BLaER1 treated with 17β-estradiol and CSF1 and Interleukin-3, amounts not matched to agents 10 nM and 100 nM (cell line): ENCODE measurements around the gene OSBP2.
"Not testable (repeated sequence)": the region's sequence is repeated elsewhere in the genome, so short reads cannot be mapped to it uniquely, and the experiment has no call there.

Experiments used
- H3K27ac ChIP-seq, 11 experiments: shearing (Covaris generic); formaldehyde crosslinking; 2 replicates each; pipeline ENCODE4 v1.8.1; 2022
- H3K27me3 ChIP-seq, 11 experiments: shearing (Covaris generic); formaldehyde crosslinking; 2 replicates each; pipeline ENCODE4 v1.8.1; 2022
- H3K36me3 ChIP-seq, 11 experiments: shearing (Covaris generic); formaldehyde crosslinking; 2 replicates each; pipeline ENCODE4 v1.8.1; 2022
- H3K4me1 ChIP-seq, 10 experiments: shearing (Covaris generic); formaldehyde crosslinking; 2 replicates each; pipeline ENCODE4 v1.8.1; 2022
- H3K4me2 ChIP-seq, 11 experiments: shearing (Covaris generic); formaldehyde crosslinking; 2 replicates each; pipeline ENCODE4 v1.8.1; 2022
- H3K4me3 ChIP-seq, 10 experiments: shearing (Covaris generic); formaldehyde crosslinking; 2 replicates each; pipeline ENCODE4 v1.8.1; 2022
- H3K9ac ChIP-seq, 11 experiments: shearing (Covaris generic); formaldehyde crosslinking; 2 replicates each; pipeline ENCODE4 v1.8.1; 2022
- H3K9me3 ChIP-seq, 11 experiments: shearing (Covaris generic); formaldehyde crosslinking; replicated peaks in 1 of 11; 2 replicates each; pipeline ENCODE4 v1.8.1; 2022
- H4K20me1 ChIP-seq, 11 experiments: shearing (Covaris generic); formaldehyde crosslinking; 2 replicates each; pipeline ENCODE4 v1.8.1; 2022
- Cebpa-rat ChIP-seq, 11 experiments: shearing (Covaris generic); IDR thresholded peaks; 2 replicates each; pipeline ENCODE4 v1.8.1; 2022

The OSBP2 gene

DNA sequence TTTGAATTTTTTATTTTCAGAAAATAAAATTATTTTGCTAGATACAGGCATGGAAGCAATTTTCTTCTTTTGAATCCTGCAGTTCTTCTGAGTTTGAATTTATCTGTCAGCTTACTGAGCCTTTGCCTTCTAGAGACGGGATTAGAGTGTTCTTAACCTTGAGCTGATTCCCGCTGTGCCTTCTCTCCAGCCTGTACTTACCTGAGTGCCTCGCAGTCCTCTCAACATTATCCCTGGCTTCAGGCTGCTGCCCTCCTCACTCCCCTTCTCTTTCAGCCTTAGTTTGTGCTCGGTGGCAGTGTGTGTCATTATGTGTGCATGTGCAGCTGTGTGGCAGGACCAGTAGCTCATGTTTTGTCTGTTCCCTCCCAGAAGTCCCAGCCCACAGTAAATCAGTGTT, 24.3 kb downstream of the OSBP2 start:
- H3K4me3 ChIP-seq, result no peak overlapping the region
- no peaks in the 10 kb centered on the region for H3K36me3 ChIP-seq
- H3K27ac ChIP-seq, result peak overlapping the region in 1 of 11 experiments; percentile 11; a peak in 1 of 22 replicates
- no peaks in the 10 kb centered on the region for H4K20me1 ChIP-seq
- no peaks in the 10 kb centered on the region for H3K9me3 ChIP-seq
- TF ChIP-seq Cebpa-rat (IDR thresholded peaks at IDR 0.05), result no peak
- peaks cover 0 to 54% (median 9%) of the 10 kb centered on the region in 10 experiments; a peak in 11 of 20 replicates for H3K4me1 ChIP-seq
- no peak overlapping the region for H3K9ac ChIP-seq
- no peaks in the 10 kb centered on the region for H3K27me3 ChIP-seq
- peak overlapping the region in 2 of 11 experiments; percentile 58 to 63; a peak in 2 of 22 replicates for H3K4me2 ChIP-seq

DNA sequence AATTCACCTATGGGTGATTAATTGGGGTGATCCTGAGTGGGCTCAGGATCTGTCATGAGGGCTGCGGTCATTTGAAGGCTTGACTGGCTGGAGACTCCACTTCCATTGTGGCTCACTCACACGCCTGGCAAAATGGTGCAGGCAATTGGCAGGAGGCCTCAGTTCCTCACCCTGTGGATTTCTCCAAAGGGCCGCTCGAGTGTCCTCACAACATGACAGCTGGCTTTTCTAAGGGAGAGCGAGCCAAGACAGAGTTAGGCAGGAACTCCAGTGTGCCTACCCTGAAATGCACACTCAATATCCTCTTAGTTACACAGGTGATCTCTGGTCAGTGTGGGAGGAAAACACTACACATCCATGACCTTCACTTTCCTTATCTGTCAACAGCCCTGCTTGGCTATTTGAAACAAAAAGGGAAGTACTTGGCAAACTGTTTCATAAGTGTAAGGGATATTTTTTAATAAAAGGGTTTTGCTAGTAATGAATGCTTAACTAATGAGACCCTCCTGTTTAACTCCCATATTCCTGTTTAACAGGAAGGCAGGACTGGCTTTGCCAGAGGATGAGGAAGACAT, 25.7 kb downstream of the OSBP2 start:
- peak overlapping the region in 4 of 11 experiments; percentile 11 to 51 (median 42); a peak in 6 of 22 replicates for H3K4me2 ChIP-seq
- no peak overlapping the region for H3K4me3 ChIP-seq
- H3K27ac ChIP-seq, result peak overlapping the region in 1 of 11 experiments; percentile 48; a peak in 2 of 22 replicates
- TF ChIP-seq Cebpa-rat (IDR thresholded peaks at IDR 0.05), result no peak
- no peaks in the 10 kb centered on the region for H3K36me3 ChIP-seq
- no peaks in the 10 kb centered on the region for H3K27me3 ChIP-seq
- H3K4me1 ChIP-seq, result peaks cover 0 to 54% (median 9%) of the 10 kb centered on the region in 10 experiments; a peak in 11 of 20 replicates
- H3K9ac ChIP-seq, result no peak overlapping the region
- H3K9me3 ChIP-seq, result no peaks in the 10 kb centered on the region
- no peaks in the 10 kb centered on the region for H4K20me1 ChIP-seq

DNA sequence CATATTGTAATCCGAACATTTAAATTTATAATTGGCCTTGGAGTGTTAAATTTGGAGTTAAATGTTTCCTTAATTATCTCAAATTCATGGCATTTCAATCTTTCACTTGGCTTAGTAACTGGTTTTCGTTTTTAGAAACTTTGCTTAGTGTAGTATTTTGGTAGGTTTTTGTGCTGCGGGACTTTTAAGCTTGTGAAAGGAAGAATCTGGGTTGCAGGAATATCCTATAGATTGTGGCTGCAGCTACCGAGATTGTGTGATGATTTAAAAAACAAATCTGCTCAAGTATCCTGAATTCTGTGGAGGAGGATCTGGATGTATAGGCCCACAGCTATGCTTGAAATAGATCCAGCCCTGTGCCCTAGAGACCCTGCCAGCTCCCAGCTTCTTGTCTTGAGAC, 27.1 kb downstream of the OSBP2 start:
- Histone ChIP-seq H3K4me3 (no peak overlapping the region), H4K20me1 (no peaks in the 10 kb centered on the region), H3K9ac (no peak overlapping the region), H3K4me2 (no peak overlapping the region), H3K27me3 (no peaks in the 10 kb centered on the region), H3K9me3 (no peaks in the 10 kb centered on the region), H3K36me3 (no peaks in the 10 kb centered on the region), H3K27ac (no peak overlapping the region), H3K4me1 (peaks cover 0 to 47% (median 9%) of the 10 kb centered on the region in 10 experiments; a peak in 11 of 20 replicates)
- no peak for TF ChIP-seq Cebpa-rat (IDR thresholded peaks at IDR 0.05)

DNA sequence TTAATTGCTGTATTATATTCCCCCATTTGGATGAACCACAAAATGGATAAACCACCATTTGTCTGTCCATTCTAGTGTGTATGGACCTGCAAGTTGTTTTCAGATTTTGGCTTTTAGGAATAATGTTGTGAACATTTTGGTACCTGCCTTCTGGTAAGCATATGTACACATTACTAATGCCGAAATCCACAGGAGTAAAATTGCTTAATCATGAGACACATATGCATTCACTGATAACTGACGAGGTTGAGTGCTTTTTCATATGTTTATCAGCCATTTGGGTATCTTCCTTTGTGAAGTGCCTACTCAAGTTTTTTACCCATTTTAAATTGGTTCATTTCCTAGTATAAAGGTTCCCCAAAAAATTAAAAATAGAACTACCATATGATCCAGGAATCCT, 34.2 kb downstream of the OSBP2 start:
- H3K36me3 ChIP-seq, result no peaks in the 10 kb centered on the region
- H4K20me1 ChIP-seq, result no peaks in the 10 kb centered on the region
- no peak overlapping the region for H3K27ac ChIP-seq
- no peak overlapping the region for H3K4me3 ChIP-seq
- no peak overlapping the region for H3K4me2 ChIP-seq
- TF ChIP-seq Cebpa-rat (IDR thresholded peaks at IDR 0.05), result no peak
- no peaks in the 10 kb centered on the region for H3K9me3 ChIP-seq
- no peaks in the 10 kb centered on the region for H3K27me3 ChIP-seq
- peaks cover 0 to 41% (median 31%) of the 10 kb centered on the region in 10 experiments; a peak in 15 of 20 replicates for H3K4me1 ChIP-seq
- no peak overlapping the region for H3K9ac ChIP-seq

DNA sequence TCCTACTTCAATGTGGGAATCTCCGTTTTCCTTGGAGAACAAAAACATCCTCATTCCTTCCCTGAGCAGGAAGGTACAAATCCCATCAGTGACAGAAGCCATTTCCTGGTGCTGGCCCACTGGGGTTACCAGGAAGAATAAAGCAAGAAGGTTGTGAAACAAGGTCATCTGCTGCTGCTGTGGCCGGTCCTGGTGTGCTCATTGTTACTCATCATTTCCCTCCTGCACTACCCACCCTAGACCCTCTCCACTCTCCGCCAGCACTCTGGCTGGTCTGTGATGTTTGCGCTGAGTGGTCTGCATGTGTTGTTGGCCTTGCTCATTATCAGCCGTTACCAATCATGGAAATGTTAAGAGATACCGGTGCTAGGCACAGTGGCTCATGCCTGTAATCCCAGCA, 37.0 kb downstream of the OSBP2 start:
- no peak for TF ChIP-seq Cebpa-rat (IDR thresholded peaks at IDR 0.05)
- Histone ChIP-seq H3K9me3 (no peaks in the 10 kb centered on the region), H4K20me1 (no peaks in the 10 kb centered on the region), H3K9ac (no peak overlapping the region), H3K36me3 (no peaks in the 10 kb centered on the region), H3K27ac (peak overlapping the region in 3 of 11 experiments; percentile 2 to 46 (median 33); a peak in 5 of 22 replicates), H3K27me3 (no peaks in the 10 kb centered on the region), H3K4me2 (peak overlapping the region in 8 of 11 experiments; percentile 10 to 75 (median 56); a peak in 13 of 22 replicates), H3K4me1 (peaks cover 0 to 48% (median 34%) of the 10 kb centered on the region in 10 experiments; a peak in 15 of 20 replicates), H3K4me3 (no peak overlapping the region)

DNA sequence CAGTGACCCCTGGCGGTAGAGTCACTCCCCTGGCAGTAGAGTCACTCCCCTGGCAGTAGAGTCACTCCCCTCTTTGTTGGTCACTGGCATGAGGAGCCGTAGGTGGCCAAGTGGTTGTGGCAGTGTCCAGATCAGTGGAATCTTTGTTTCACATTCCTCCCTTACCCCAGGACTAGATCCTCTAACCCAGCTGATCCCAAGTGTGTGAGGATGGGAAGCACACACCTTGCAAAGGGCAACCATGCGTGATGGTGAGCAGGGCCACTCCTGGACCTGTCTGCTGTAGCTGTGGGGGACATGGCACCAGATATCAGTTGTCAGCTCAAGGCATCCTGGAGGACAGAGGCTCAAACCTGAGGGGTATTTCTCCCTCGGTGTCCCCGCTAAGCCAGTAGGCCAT, 37.8 kb downstream of the OSBP2 start:
- Histone ChIP-seq H3K9me3 (no peaks in the 10 kb centered on the region), H3K4me1 (peaks cover 0 to 48% (median 34%) of the 10 kb centered on the region in 10 experiments; a peak in 15 of 20 replicates), H3K27ac (peak overlapping the region in 4 of 11 experiments; percentile 2 to 46 (median 34); a peak in 5 of 22 replicates), H4K20me1 (no peaks in the 10 kb centered on the region), H3K36me3 (no peaks in the 10 kb centered on the region), H3K4me3 (no peak overlapping the region), H3K27me3 (no peaks in the 10 kb centered on the region), H3K4me2 (peak overlapping the region in 7 of 11 experiments; percentile 5 to 76 (median 65); a peak in 10 of 22 replicates), H3K9ac (no peak overlapping the region)
- TF ChIP-seq Cebpa-rat (IDR thresholded peaks at IDR 0.05), result no peak

DNA sequence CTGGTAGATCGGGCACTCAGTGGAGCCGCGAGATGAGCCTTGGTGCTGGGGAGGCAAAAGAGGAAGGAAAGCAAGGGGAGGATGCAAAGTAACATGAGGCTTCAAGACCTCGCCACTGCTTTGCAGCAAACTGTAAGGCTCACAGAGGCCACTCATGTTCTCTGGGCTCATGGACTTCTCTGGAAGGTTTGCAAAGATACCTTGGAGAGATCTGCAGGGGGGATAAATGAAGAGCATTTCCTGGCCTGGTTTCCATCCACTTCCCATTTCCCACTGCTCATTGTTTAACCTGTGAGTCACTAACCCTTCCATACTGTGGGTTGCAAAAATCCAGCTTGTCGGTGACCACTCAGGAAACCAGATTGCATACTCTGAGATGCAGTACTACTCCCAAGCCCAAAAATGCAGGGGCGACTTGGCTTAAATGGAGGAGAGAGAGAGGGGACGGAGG, 38.5 kb downstream of the OSBP2 start:
- no peaks in the 10 kb centered on the region for H3K36me3 ChIP-seq
- H3K4me3 ChIP-seq, result no peak overlapping the region
- peak overlapping the region in 4 of 11 experiments; percentile 2 to 46 (median 34); a peak in 4 of 22 replicates for H3K27ac ChIP-seq
- no peaks in the 10 kb centered on the region for H3K9me3 ChIP-seq
- peak overlapping the region in 7 of 11 experiments; percentile 5 to 76 (median 65); a peak in 15 of 22 replicates for H3K4me2 ChIP-seq
- peak in 1 of 11 experiments; percentile 39; a peak in 1 of 22 replicates for TF ChIP-seq Cebpa-rat (IDR thresholded peaks at IDR 0.05)
- H3K27me3 ChIP-seq, result no peaks in the 10 kb centered on the region
- H3K9ac ChIP-seq, result no peak overlapping the region; a peak in 1 of 22 replicates
- no peaks in the 10 kb centered on the region for H4K20me1 ChIP-seq
- peaks cover 0 to 48% (median 34%) of the 10 kb centered on the region in 10 experiments; a peak in 15 of 20 replicates for H3K4me1 ChIP-seq

DNA sequence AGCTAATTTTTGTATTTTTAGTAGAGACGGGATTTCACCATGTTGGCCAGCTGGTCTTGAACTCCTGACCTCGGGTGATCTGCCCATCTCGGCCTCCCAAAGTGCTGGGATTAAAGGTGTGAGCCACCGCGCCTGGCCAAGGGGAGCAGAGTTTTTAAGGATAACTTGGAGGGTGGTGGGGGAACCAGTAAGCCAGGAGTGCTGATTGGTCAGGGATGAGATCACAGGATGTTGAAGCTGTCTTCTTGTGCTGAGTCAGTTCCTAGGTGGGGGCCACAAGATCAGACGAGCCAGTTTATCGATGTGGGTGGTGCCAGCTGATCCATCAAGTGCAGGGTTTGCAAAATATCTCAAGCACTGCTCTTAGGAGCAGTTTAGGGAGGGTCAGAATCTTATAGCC, 45.3 kb downstream of the OSBP2 start:
- H3K36me3 ChIP-seq, H3K27me3 ChIP-seq, H3K9ac ChIP-seq, H3K4me3 ChIP-seq, H4K20me1 ChIP-seq, H3K9me3 ChIP-seq: not testable (repeated sequence)
- H3K4me2 ChIP-seq, result peak overlapping the region in 5 of 11 experiments; percentile 33 to 68 (median 62); a peak in 9 of 22 replicates
- peak overlapping the region in 1 of 11 experiments; percentile 34; a peak in 2 of 22 replicates for H3K27ac ChIP-seq
- H3K4me1 ChIP-seq, result peaks cover 18 to 49% (median 24%) of the 10 kb centered on the region in 10 experiments

DNA sequence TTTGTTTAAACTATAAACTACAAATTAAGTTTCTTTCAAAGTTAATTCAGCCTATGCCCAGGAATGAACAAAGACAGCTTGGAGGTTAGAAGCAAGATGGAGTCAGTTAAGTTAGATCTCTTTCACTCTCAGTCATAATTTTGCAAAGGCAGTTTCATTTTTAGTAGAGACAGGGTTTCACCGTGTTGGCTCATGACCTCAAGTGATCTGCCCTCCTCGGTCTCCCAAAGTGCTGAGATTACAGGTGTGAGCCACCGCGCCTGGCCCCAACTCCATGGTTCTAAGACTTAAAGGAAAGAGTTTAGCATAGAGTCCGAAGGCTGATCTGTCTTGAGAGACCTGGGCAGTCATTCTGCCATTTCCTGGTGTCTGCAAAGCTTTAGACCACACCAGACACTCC, 45.8 kb downstream of the OSBP2 start:
- H3K27ac ChIP-seq, result peak overlapping the region in 1 of 11 experiments; percentile 34; a peak in 1 of 22 replicates
- not testable (repeated sequence) for H3K27me3 ChIP-seq, H4K20me1 ChIP-seq, H3K9me3 ChIP-seq, H3K36me3 ChIP-seq, H3K9ac ChIP-seq, H3K4me3 ChIP-seq
- H3K4me1 ChIP-seq, result peaks cover 18 to 49% (median 24%) of the 10 kb centered on the region in 10 experiments
- peak overlapping the region in 5 of 11 experiments; percentile 33 to 68 (median 62); a peak in 9 of 22 replicates for H3K4me2 ChIP-seq
